GM11168 (cell line): ENCODE data around the gene AOAH.
"Not testable (repeated sequence)": the region's sequence is repeated elsewhere in the genome, so short reads cannot be mapped to it uniquely, and the experiment has no call there.

ENCODE experiments used
- in situ Hi-C: fragments of 300-500 bp; cut with MboI; formaldehyde crosslinking; loops from one replicate; pipeline ENCODE4 v1.12.0; 2022; ENCODE audit warnings: low sequenced_read_pairs; ENCODE audit not compliant: unreplicated experiment

The AOAH gene

DNA sequence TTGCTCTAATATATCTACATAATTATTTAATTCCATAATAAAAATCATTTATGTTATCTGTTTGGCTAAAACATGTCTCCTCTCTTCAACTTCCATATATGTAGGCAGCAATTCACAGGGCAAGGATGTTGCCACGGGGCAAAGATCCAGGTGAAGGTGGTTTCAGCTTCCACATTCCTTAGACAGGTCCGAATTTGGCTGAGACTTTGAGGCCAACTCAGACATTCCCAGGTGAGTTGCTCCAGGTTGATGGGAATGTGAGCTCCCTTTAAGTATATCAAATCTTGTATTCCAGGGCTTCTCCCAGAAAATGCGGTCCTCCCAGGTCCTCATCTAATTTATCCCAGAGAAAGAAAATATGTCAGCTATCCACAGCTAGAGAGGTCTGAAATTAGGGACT, 15.1 kb upstream of the AOAH start:
- in situ Hi-C loops, result no loop called here

GRCh38 chr7:36736899-36737211, 12.6 kb upstream of the AOAH start:
- in situ Hi-C loops, result no loop called here

DNA sequence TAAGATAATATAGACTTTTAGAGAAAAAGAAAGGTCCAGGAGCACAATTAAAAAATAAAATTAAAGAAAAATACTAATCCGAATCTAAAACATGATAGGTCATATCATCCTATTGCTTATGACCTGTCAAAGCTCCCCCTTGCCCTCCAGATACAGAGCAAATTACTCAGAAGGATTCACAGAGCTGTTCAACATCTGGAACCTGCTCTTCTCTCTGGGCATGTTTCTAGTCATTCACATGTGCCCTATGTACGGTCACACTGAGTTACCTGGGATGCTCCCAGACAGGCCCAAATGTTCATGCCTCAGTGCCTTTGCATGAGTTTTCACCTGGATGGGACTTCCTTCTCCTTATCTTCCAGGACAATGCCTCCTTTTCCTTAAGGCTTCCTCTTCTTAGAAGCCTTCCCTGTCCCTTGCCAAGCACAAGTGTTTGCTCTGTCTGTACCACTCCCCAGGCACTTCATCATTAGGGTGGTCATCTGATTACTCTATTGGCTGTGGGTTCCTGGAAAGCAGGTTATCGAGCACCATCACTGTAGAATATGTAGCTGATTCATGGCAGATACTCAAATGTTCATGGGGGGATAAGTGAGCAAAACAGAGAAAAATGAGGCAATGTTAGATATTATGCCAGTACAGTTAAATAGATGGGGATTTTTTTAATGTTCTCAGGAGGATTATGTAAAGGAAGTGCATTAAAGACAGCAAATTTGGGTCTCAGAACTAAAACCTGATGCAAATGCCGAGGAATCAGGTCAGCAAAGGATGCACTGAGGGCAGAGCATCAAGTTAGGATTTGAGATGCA, 12.0 kb upstream of the AOAH start:
- in situ Hi-C loops, result no loop called here

DNA sequence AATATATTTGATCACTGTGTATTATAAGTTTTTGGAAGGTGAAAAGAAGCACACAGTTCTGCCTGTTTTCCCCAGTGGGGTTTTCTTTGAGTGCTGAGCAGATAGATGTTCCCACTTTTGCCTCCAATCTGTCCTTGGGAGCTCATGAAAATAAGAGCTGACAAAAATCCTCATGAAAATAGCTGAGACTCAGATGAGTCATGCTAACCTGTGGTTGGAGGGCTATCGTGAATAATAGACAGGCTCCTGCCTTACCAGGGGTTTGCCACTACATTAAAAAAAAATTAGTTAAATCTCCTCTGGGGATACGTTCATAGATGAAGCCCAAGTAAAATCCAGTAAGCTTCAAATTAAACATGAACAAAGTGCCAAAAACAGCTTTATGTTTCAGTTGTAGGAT, 10.9 kb upstream of the AOAH start:
- in situ Hi-C loops, result no loop called here

- in situ Hi-C loops, result no loop called here
Observed at GRCh38 chr7:36734731-36735130, 10.4 kb upstream of the AOAH start.

GRCh38 chr7:36733411-36733810, 9.1 kb upstream of the AOAH start:
- in situ Hi-C loops, result no loop called here

- in situ Hi-C loops, result no loop called here
Observed at GRCh38 chr7:36732806-36733205, 8.5 kb upstream of the AOAH start.

DNA sequence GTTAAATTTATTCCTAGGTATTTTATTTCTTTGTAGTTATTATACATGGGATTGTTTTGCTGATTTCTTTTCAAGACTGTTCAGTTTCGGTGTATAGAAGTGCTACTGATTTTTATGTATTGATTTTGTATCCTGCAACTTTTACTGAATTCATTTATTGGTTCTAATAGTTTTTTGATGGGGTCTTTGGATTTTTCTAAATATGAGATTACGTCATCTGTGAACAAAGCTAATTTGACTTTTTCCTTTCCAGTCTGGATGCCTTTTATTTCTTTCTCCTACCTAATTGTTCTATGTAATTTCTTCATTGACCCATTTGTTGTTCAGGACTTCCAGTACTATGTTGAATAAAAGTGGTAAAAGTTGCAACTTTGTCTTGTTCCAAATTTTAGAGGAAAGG, 5.8 kb upstream of the AOAH start:
- in situ Hi-C loops, result no loop called here

- in situ Hi-C loops, result no loop called here
Observed at GRCh38 chr7:36728143-36728542, 3.8 kb upstream of the AOAH start.

DNA sequence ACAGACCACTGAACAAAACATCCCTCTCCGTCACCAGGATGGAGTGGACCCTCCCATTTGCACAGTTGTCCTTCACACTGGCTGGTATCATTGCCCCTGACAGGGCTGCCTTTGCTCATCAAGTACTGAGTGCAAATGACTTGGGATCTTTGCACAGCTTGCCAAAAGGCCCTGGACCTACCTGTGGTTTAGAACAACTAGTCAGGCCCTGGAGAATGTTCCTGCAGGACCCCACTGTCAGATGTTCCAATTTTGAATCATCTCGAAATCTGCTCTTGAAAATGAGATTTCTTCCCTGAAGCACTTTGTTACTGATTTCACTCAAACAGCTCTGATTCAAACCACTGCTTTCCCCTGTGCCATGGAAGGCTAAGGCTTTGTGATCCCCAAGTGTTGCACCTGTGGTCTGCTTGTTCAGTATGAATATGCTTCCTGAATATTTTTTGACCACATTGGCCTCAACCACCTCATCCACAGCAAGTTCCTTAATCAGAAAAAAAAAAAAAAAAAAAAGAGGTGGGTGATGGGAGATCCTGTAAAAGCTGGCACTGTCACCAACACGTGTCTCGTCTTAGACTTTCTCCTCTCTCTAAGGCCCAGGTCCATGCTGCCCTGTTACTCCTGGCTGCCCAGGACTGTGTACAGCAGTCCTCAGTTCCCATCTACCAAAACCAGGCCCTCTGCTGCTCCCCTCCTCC, 2.7 kb upstream of the AOAH start:
- in situ Hi-C loops, result no loop called here

- in situ Hi-C loops, result no loop called here
Observed at GRCh38 chr7:36726311-36726710, 2.0 kb upstream of the AOAH start.

DNA sequence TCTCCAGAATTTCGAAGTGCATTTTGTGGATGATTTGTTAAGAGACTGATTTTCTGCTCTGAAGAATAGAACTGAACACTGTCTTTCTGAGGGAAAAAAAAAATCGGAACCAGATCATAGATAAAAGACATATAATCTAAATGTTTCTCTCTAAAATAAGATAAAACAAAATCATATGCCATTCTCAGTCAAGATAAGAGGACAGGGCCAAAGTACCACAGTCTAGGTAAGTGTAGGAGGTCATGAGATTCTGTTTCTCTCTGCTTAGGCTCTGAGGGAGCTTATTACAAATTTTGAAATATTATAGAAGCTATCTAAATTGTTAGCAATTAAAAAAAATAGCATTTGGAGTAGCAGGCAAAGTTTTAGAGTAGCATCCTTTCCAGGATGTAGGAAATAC, 702 bp upstream of the AOAH start:
- in situ Hi-C loops, result no loop called here

DNA sequence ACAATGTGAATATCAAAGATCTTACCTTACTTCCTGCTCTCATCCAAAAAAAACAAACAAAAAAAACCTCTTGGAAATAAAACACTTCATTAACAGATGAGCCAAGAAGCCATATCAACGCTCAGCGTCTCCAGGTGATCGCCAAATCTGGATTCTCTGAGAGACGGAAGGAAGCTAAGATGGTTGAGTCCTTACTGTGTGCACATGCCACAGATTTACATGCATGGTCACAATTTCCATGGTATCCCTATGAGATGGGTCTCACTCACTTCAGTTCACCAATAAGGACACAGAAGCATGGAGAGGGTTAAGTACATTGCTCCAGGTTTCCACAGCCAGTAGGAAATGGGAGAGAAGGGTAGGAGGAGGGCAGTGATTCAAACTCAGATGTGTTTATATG, 1.0 kb downstream of the AOAH start:
- in situ Hi-C loops, result no loop called here

GRCh38 chr7:36719083-36719632, 5.1 kb downstream of the AOAH start:
- in situ Hi-C loops, result no loop called here

DNA sequence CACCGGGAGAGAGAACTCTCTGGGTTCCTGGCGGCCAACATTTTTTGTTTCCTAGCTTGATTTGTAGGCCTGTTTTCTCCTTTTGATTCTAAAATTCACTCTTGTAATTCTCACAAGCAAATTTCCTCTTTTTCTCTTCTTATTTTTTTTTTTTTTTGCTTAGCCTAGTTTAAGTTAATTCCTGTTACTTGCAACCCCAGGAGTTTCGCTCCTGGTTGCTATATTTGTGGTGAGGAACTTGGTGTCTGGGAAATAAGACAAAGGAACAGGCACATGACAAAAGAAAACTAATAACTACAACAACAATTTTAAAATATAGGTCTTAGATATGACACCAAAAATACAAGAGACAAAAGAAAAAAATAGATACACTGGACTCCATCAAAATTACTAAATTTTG, 6.7 kb downstream of the AOAH start:
- in situ Hi-C loops, result no loop called here

DNA sequence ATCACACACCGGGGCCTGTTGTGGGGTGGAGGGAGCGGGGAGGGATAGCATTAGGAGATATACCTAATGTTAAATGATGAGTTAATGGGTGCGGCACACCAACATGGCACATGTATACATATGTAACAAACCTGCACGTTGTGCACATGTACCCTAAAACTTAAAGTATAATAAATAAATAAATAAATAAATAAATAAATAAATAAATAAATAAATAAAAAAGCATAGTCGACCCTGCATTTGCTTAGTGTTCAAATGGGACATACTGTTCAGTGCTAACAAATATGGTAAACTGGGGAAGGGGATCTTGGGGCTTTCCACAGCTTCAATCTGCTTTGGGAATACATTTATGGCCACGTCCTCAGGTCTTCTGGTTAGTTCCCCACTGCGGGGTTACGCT, 7.5 kb downstream of the AOAH start:
- in situ Hi-C loops, result not testable (repeated sequence)

GRCh38 chr7:36712015-36712414, 12.3 kb downstream of the AOAH start:
- in situ Hi-C loops, result no loop called here

GRCh38 chr7:36711256-36711655, 13.0 kb downstream of the AOAH start:
- in situ Hi-C loops, result no loop called here

GRCh38 chr7:36710186-36710791, 14.0 kb downstream of the AOAH start:
- in situ Hi-C loops, result no loop called here

DNA sequence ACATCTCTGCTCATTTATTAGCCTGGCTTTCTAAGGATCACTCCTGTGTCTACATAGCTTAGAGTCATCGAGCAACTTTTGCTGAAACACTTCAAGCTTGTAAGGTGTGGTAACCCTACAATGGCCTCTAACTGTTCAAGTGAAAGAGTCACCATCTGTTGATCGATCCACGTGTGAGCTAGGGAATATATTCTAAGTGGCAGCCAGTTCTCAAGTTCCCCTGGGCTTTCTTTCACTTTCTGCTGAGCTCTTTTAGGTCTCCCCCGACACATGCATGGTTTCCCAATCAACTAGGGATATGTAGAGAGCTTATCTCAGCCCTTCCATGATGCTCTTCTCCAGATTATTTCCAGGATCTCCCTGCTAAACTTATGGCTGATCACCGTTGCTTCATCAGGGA, 15.5 kb downstream of the AOAH start:
- in situ Hi-C loops, result no loop called here

- in situ Hi-C loops, result no loop called here
Observed at GRCh38 chr7:36707898-36708297, 16.4 kb downstream of the AOAH start.
